Germinal center (tissue), 1 donor: ENCODE data around the gene TXNDC2.
"Not testable (repeated sequence)": the region's sequence is repeated elsewhere in the genome, so short reads cannot be mapped to it uniquely, and the experiment has no call there.

Experiments
- DNase-seq: peaks from one replicate; pipeline ENCODE4 v3.0.0; 2012; ENCODE audit warnings: mixed read lengths, low spot score

TXNDC2 gene

GRCh38 chr18:9885170-9886004, at the start of gene TXNDC2:
Gene TXNDC2 (plus strand): TSS chr18:9885973. CDS start chr18:9886681, 708 bp downstream.
- DNase-seq = no peak

GRCh38 chr18:9838144-9838877, 47.5 kb upstream of the TXNDC2 start:
- DNase-seq = no peak

GRCh38 chr18:9839211-9839610, 46.6 kb upstream of the TXNDC2 start:
- no peak for DNase-seq

- DNase-seq = no peak
Observed at GRCh38 chr18:9839853-9840252, 45.9 kb upstream of the TXNDC2 start.

- no peak for DNase-seq
Observed at GRCh38 chr18:9841752-9842151, 44.0 kb upstream of the TXNDC2 start.

- DNase-seq = no peak
Observed at GRCh38 chr18:9842448-9842847, 43.3 kb upstream of the TXNDC2 start.

GRCh38 chr18:9845256-9845655, 40.5 kb upstream of the TXNDC2 start:
- no peak for DNase-seq

- DNase-seq = no peak
Observed at GRCh38 chr18:9846162-9846925, 39.4 kb upstream of the TXNDC2 start.

GRCh38 chr18:9848170-9848879, 37.4 kb upstream of the TXNDC2 start:
- no peak for DNase-seq

- DNase-seq = no peak
Observed at GRCh38 chr18:9849407-9850283, 36.1 kb upstream of the TXNDC2 start.

GRCh38 chr18:9850309-9850708, 35.5 kb upstream of the TXNDC2 start:
- DNase-seq = no peak

GRCh38 chr18:9851511-9851910, 34.3 kb upstream of the TXNDC2 start:
- no peak for DNase-seq

GRCh38 chr18:9852266-9853081, 33.3 kb upstream of the TXNDC2 start:
- no peak for DNase-seq

- no peak for DNase-seq
Observed at GRCh38 chr18:9854801-9855676, 30.7 kb upstream of the TXNDC2 start.

GRCh38 chr18:9855681-9856080, 30.1 kb upstream of the TXNDC2 start:
- no peak for DNase-seq

GRCh38 chr18:9856092-9856491, 29.7 kb upstream of the TXNDC2 start:
- DNase-seq = no peak

GRCh38 chr18:9857479-9857998, 28.2 kb upstream of the TXNDC2 start:
- not testable (repeated sequence) for DNase-seq

- no peak for DNase-seq
Observed at GRCh38 chr18:9858642-9859041, 27.1 kb upstream of the TXNDC2 start.

- no peak for DNase-seq
Observed at GRCh38 chr18:9859232-9859631, 26.5 kb upstream of the TXNDC2 start.
